Neural progenitor cell (in vitro differentiated cells): ENCODE measurements around the gene FAM151A.

ENCODE experiments used
- CTCF ChIP-seq: fragments of 200-600 bp; sonication (generic); IDR thresholded peaks from 2 replicates; pipeline ENCODE4 v1.5.1; 2017; ENCODE audit warnings: antibody characterized with exemption, mild to moderate bottlenecking
- EZH2 ChIP-seq: fragments of 200-600 bp; sonication (generic); IDR thresholded peaks from 2 replicates; pipeline ENCODE4 v1.6.1; 2017; ENCODE audit warnings: antibody characterized with exemption, mild to moderate bottlenecking, moderate library complexity

- no peak for TF ChIP-seq CTCF
- no peak for TF ChIP-seq EZH2
These were observed 7.6 kb downstream of the FAM151A start for GRCh38 chr1:54615531-54616279.
